ENCODE results near the gene CCDC146. TPM values are rescaled to one million over a fixed set of nuclear protein-coding genes. Genes with fewer than 3 reads are reported as not detected.
"Not testable (repeated sequence)": the region's sequence is repeated elsewhere in the genome, so short reads cannot be mapped to it uniquely, and the experiment has no call there.

Gene CCDC146
- total and polyA plus RNA-seq, 2 of the 8 experiments (the other 6 are each of a cell fraction or from before 2014, with no cell fraction given): 0.88 to 2.4 TPM

DNA sequence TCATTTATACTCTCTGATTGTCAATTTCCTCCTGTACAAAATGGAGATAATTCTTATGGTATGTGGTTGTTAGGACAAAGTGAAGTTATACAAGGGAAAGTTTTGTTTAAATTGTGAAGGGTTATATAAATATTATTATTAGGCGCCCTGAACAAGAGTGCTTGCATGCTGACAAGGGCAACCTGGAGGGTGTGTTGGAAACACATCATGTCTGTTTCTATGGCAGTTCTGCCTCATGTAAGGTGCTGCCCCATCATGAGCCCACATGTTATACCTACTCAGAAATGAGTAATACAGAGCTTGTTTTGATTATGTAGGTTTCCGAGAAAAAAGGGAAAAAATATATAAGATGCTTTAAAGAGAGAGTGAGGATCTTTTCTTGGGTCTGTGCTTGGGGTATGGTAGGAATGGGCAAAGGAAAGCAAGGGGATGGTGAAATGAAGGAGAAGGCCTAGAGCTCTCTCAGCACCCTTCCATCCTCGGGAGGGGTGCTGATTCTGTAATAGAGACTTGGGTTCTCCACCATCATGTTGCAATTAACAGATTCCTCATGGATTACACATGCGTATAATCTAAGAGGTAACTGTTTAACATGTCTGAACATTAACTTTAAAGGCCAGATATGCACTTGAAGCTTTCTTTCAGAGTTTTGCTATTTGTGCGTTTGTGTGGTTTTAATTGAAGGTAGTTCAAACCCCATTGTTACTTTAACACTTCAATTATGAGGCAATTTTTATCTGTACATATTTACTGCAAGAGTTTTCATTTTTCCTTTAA lies 33.4 kb downstream of the CCDC146 start:
- H2BK5ac ChIP-seq (ENCODE audit: low read depth, low read length); DNase-seq (ENCODE audit: low read depth in 1 of 2, low spot score in 2 of 2); H4K8ac ChIP-seq (ENCODE audit: extremely low read depth, insufficient read depth, low read length); H3K79me1 ChIP-seq (ENCODE audit: low read depth, low read length); H2AFZ ChIP-seq (ENCODE audit: low read length); H3K9ac ChIP-seq (replicated peaks in 1 of 4; ENCODE audit: extremely low read depth in 1 of 4, low read depth in 3 of 4, low read length in 3 of 4); H3K23ac ChIP-seq (ENCODE audit: insufficient read length); H2BK15ac ChIP-seq (ENCODE audit: low read length); H2AK5ac ChIP-seq (ENCODE audit: low read depth, low read length); H3K9me3 ChIP-seq (ENCODE audit: insufficient read depth in 2 of 2, low read depth in 1 of 2, low read length in 1 of 2); H3K36me3 ChIP-seq (ENCODE audit: control insufficient read depth in 2 of 4, insufficient read depth in 4 of 4, low read length in 3 of 4); H3K79me2 ChIP-seq (ENCODE audit: control insufficient read depth in 1 of 2, insufficient read depth in 2 of 2, low read length in 2 of 2); H3K18ac ChIP-seq (ENCODE audit: extremely low read depth, low read length); H3K56ac ChIP-seq (replicated peaks; ENCODE audit: insufficient read length, low read depth, low read length); H3K14ac ChIP-seq (ENCODE audit: insufficient read length); H4K20me1 ChIP-seq (replicated peaks in 1 of 2; ENCODE audit: control insufficient read depth in 1 of 2, insufficient read depth in 2 of 2, low read length in 2 of 2); H2BK12ac ChIP-seq (ENCODE audit: low read depth, low read length); H2BK120ac ChIP-seq (replicated peaks; ENCODE audit: low read depth, low read length); H3K4ac ChIP-seq (replicated peaks; ENCODE audit: insufficient read length, low read depth, low read length); FAIRE-seq; POLR2A ChIA-PET (ENCODE audit: partially characterized antibody); H2BK20ac ChIP-seq (ENCODE audit: low read length); H3K27ac ChIP-seq (ENCODE audit: low read depth, low read length); H4K5ac ChIP-seq (ENCODE audit: insufficient read length, low read depth, low read length); H3K23me2 ChIP-seq (ENCODE audit: low read depth, low read length); H3K4me1 ChIP-seq (replicated peaks in 1 of 4; ENCODE audit: control insufficient read depth in 3 of 4, insufficient read depth in 4 of 4, low read length in 3 of 4); CTCF ChIA-PET (ENCODE audit: partially characterized antibody); H4K91ac ChIP-seq (replicated peaks; ENCODE audit: insufficient read length, low read length); H3K4me2 ChIP-seq (ENCODE audit: insufficient read depth in 1 of 2, low read depth in 2 of 2, low read length in 2 of 2); H3K27me3 ChIP-seq (replicated peaks in 1 of 4; ENCODE audit: control insufficient read depth in 3 of 4, extremely low read depth in 1 of 4, insufficient read depth in 3 of 4, low read length in 3 of 4); H3K4me3 ChIP-seq (ENCODE audit: extremely low read depth in 1 of 4, insufficient read depth in 2 of 4, low read depth in 3 of 4, low read length in 4 of 4): not testable (repeated sequence)
- 89% methylated on average over 4 of the region's 5 CpGs; no CpG with 5 or more reads in 1 of the 2 experiments for WGBS, 2 experiments (ENCODE audit: extremely low coverage in 1 of 2, insufficient coverage in 1 of 2, insufficient read length in 1 of 2, insufficient replicate concordance in 2 of 2, low coverage in 1 of 2, low lambda C conversion rate in 2 of 2, missing lambda C conversion rate in 1 of 2)

DNA sequence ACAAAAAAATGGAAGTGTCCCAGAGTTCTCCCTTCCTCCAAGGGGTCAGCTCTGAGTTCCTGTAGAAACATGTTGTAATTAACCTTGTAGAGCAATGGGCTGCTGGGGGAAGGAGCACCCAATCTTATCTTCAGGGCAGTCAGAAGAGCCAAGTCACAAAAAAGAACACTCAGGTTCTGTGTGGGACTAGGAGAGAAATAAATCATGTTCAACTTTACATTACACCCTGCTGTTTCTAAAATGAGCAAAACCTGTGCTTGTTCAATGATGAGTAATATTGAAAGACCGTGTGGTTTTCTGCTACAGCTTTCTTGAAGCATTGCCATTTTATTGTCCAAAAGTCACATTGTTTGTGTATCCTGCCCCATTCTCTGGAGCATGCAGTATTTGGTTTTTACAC lies 34.6 kb downstream of the CCDC146 start:
- H2AFZ ChIP-seq (ENCODE audit: low read length); H3K23me2 ChIP-seq (ENCODE audit: low read depth, low read length); H4K8ac ChIP-seq (ENCODE audit: extremely low read depth, insufficient read depth, low read length); CTCF ChIA-PET (ENCODE audit: partially characterized antibody); H2BK12ac ChIP-seq (ENCODE audit: low read depth, low read length); H3K4me3 ChIP-seq (ENCODE audit: extremely low read depth in 1 of 4, insufficient read depth in 2 of 4, low read depth in 3 of 4, low read length in 4 of 4); H3K79me2 ChIP-seq (ENCODE audit: control insufficient read depth in 1 of 2, insufficient read depth in 2 of 2, low read length in 2 of 2); H3K18ac ChIP-seq (ENCODE audit: extremely low read depth, low read length); H3K9ac ChIP-seq (replicated peaks in 1 of 4; ENCODE audit: extremely low read depth in 1 of 4, low read depth in 3 of 4, low read length in 3 of 4); H3K36me3 ChIP-seq (ENCODE audit: control insufficient read depth in 2 of 4, insufficient read depth in 4 of 4, low read length in 3 of 4); H2BK20ac ChIP-seq (ENCODE audit: low read length); H3K27me3 ChIP-seq (replicated peaks in 1 of 4; ENCODE audit: control insufficient read depth in 3 of 4, extremely low read depth in 1 of 4, insufficient read depth in 3 of 4, low read length in 3 of 4); POLR2A ChIA-PET (ENCODE audit: partially characterized antibody); H2BK5ac ChIP-seq (ENCODE audit: low read depth, low read length); H3K27ac ChIP-seq (ENCODE audit: low read depth, low read length); DNase-seq (ENCODE audit: low read depth in 1 of 2, low spot score in 2 of 2); H4K5ac ChIP-seq (ENCODE audit: insufficient read length, low read depth, low read length); H3K4me1 ChIP-seq (replicated peaks in 1 of 4; ENCODE audit: control insufficient read depth in 3 of 4, insufficient read depth in 4 of 4, low read length in 3 of 4); H3K4me2 ChIP-seq (ENCODE audit: insufficient read depth in 1 of 2, low read depth in 2 of 2, low read length in 2 of 2); H2AK5ac ChIP-seq (ENCODE audit: low read depth, low read length); H3K9me3 ChIP-seq (ENCODE audit: insufficient read depth in 2 of 2, low read depth in 1 of 2, low read length in 1 of 2); H3K56ac ChIP-seq (replicated peaks; ENCODE audit: insufficient read length, low read depth, low read length); H4K20me1 ChIP-seq (replicated peaks in 1 of 2; ENCODE audit: control insufficient read depth in 1 of 2, insufficient read depth in 2 of 2, low read length in 2 of 2); H3K4ac ChIP-seq (replicated peaks; ENCODE audit: insufficient read length, low read depth, low read length); FAIRE-seq; H3K23ac ChIP-seq (ENCODE audit: insufficient read length); H2BK15ac ChIP-seq (ENCODE audit: low read length); H3K14ac ChIP-seq (ENCODE audit: insufficient read length); H2BK120ac ChIP-seq (replicated peaks; ENCODE audit: low read depth, low read length); H4K91ac ChIP-seq (replicated peaks; ENCODE audit: insufficient read length, low read length); H3K79me1 ChIP-seq (ENCODE audit: low read depth, low read length): not testable (repeated sequence)
- WGBS, 2 experiments (ENCODE audit: extremely low coverage in 1 of 2, insufficient coverage in 1 of 2, insufficient read length in 1 of 2, insufficient replicate concordance in 2 of 2, low coverage in 1 of 2, low lambda C conversion rate in 2 of 2, missing lambda C conversion rate in 1 of 2): no CpG with 5 or more reads among the region's 1 CpG

All from H1 (cell line).